Measurements from ENCODE around the gene CDH13.
A peak's percentile ranks its signal among the peaks of the same experiment; 100 is the strongest.

Gene CDH13

GRCh38 chr16:83159049-83159448, 532.3 kb downstream of the CDH13 start:
- DNase-seq (ENCODE audit: low read depth) = no peak
- no peaks in the 10 kb centered on the region for H3K36me3 ChIP-seq (ENCODE audit: control insufficient read depth, insufficient read depth, low read length, severe bottlenecking)
- no peak overlapping the region for H3K4me3 ChIP-seq (ENCODE audit: low read length)
- H3K9me3 ChIP-seq (ENCODE audit: control insufficient read depth, low read length) = no peaks in the 10 kb centered on the region
- no peaks in the 10 kb centered on the region for H3K4me1 ChIP-seq (ENCODE audit: control insufficient read depth, insufficient read depth, low read length)
- H3K27me3 ChIP-seq (replicated peaks; ENCODE audit: control insufficient read depth, insufficient read depth, low read length) = no peaks in the 10 kb centered on the region
- H3K9ac ChIP-seq (ENCODE audit: low read length) = no peak overlapping the region

- no peak overlapping the region for H3K4me3 ChIP-seq (ENCODE audit: low read length)
- H3K4me1 ChIP-seq (ENCODE audit: control insufficient read depth, insufficient read depth, low read length) = no peaks in the 10 kb centered on the region
Observed at GRCh38 chr16:83160287-83161020, 533.7 kb downstream of the CDH13 start.

GRCh38 chr16:83162791-83163190, 536.0 kb downstream of the CDH13 start:
- no peak for DNase-seq (ENCODE audit: low read depth)
- no peak overlapping the region for H3K4me3 ChIP-seq (ENCODE audit: low read length)
- H3K4me1 ChIP-seq (ENCODE audit: control insufficient read depth, insufficient read depth, low read length) = no peaks in the 10 kb centered on the region
- H3K9me3 ChIP-seq (ENCODE audit: control insufficient read depth, low read length) = no peaks in the 10 kb centered on the region
- no peaks in the 10 kb centered on the region for H3K36me3 ChIP-seq (ENCODE audit: control insufficient read depth, insufficient read depth, low read length, severe bottlenecking)
- H3K9ac ChIP-seq (ENCODE audit: low read length) = no peak overlapping the region
- H3K27me3 ChIP-seq (replicated peaks; ENCODE audit: control insufficient read depth, insufficient read depth, low read length) = no peaks in the 10 kb centered on the region

More at GRCh38 chr16:83160287-83161020, 533.7 kb downstream of the CDH13 start:
- Histone ChIP-seq H3K27me3 (replicated peaks; ENCODE audit: control insufficient read depth, insufficient read depth, low read length) (no peaks in the 10 kb centered on the region), H3K9ac (ENCODE audit: low read length) (no peak overlapping the region), H3K9me3 (ENCODE audit: control insufficient read depth, low read length) (no peaks in the 10 kb centered on the region), H3K36me3 (ENCODE audit: control insufficient read depth, insufficient read depth, low read length, severe bottlenecking) (no peaks in the 10 kb centered on the region)
- no peak for DNase-seq (ENCODE audit: low read depth)

GRCh38 chr16:83164816-83165215, 538.0 kb downstream of the CDH13 start:
- H3K9me3 ChIP-seq (ENCODE audit: control insufficient read depth, low read length) = peaks cover 1% of the 10 kb centered on the region
- H3K27me3 ChIP-seq (replicated peaks; ENCODE audit: control insufficient read depth, insufficient read depth, low read length) = no peaks in the 10 kb centered on the region
- no peak for DNase-seq (ENCODE audit: low read depth)
- H3K4me1 ChIP-seq (ENCODE audit: control insufficient read depth, insufficient read depth, low read length) = no peaks in the 10 kb centered on the region
- H3K36me3 ChIP-seq (ENCODE audit: control insufficient read depth, insufficient read depth, low read length, severe bottlenecking) = no peaks in the 10 kb centered on the region
- no peak overlapping the region for H3K9ac ChIP-seq (ENCODE audit: low read length)
- no peak overlapping the region for H3K4me3 ChIP-seq (ENCODE audit: low read length)

- peaks cover 5% of the 10 kb centered on the region for H3K9me3 ChIP-seq (ENCODE audit: control insufficient read depth, low read length)
- no peaks in the 10 kb centered on the region for H3K4me1 ChIP-seq (ENCODE audit: control insufficient read depth, insufficient read depth, low read length)
- H3K27me3 ChIP-seq (replicated peaks; ENCODE audit: control insufficient read depth, insufficient read depth, low read length) = no peaks in the 10 kb centered on the region
- H3K36me3 ChIP-seq (ENCODE audit: control insufficient read depth, insufficient read depth, low read length, severe bottlenecking) = no peaks in the 10 kb centered on the region
- H3K4me3 ChIP-seq (ENCODE audit: low read length) = no peak overlapping the region
- DNase-seq (ENCODE audit: low read depth) = no peak
- no peak overlapping the region for H3K9ac ChIP-seq (ENCODE audit: low read length)
Observed at GRCh38 chr16:83171396-83171795, 544.6 kb downstream of the CDH13 start.

GRCh38 chr16:83174671-83175070, 547.9 kb downstream of the CDH13 start:
- Histone ChIP-seq H3K4me1 (ENCODE audit: control insufficient read depth, insufficient read depth, low read length) (no peaks in the 10 kb centered on the region), H3K36me3 (ENCODE audit: control insufficient read depth, insufficient read depth, low read length, severe bottlenecking) (no peaks in the 10 kb centered on the region), H3K27me3 (replicated peaks; ENCODE audit: control insufficient read depth, insufficient read depth, low read length) (no peaks in the 10 kb centered on the region), H3K9me3 (ENCODE audit: control insufficient read depth, low read length) (peaks cover 5% of the 10 kb centered on the region), H3K9ac (ENCODE audit: low read length) (no peak overlapping the region), H3K4me3 (ENCODE audit: low read length) (no peak overlapping the region)
- no peak for DNase-seq (ENCODE audit: low read depth)

- Histone ChIP-seq H3K4me1 (ENCODE audit: control insufficient read depth, insufficient read depth, low read length) (no peaks in the 10 kb centered on the region), H3K9me3 (ENCODE audit: control insufficient read depth, low read length) (no peaks in the 10 kb centered on the region), H3K4me3 (ENCODE audit: low read length) (no peak overlapping the region), H3K27me3 (replicated peaks; ENCODE audit: control insufficient read depth, insufficient read depth, low read length) (no peaks in the 10 kb centered on the region), H3K36me3 (ENCODE audit: control insufficient read depth, insufficient read depth, low read length, severe bottlenecking) (no peaks in the 10 kb centered on the region), H3K9ac (ENCODE audit: low read length) (no peak overlapping the region)
- DNase-seq (ENCODE audit: low read depth) = no peak
Observed at GRCh38 chr16:83176802-83177201, 550.0 kb downstream of the CDH13 start.

GRCh38 chr16:83185902-83186301, 559.1 kb downstream of the CDH13 start:
- no peak for DNase-seq (ENCODE audit: low read depth)
- H3K4me3 ChIP-seq (ENCODE audit: low read length) = no peak overlapping the region

GRCh38 chr16:83187405-83187804, 560.6 kb downstream of the CDH13 start:
- Histone ChIP-seq H3K4me3 (ENCODE audit: low read length) (no peak overlapping the region), H3K36me3 (ENCODE audit: control insufficient read depth, insufficient read depth, low read length, severe bottlenecking) (no peaks in the 10 kb centered on the region), H3K27me3 (replicated peaks; ENCODE audit: control insufficient read depth, insufficient read depth, low read length) (no peaks in the 10 kb centered on the region), H3K4me1 (ENCODE audit: control insufficient read depth, insufficient read depth, low read length) (no peaks in the 10 kb centered on the region), H3K9ac (ENCODE audit: low read length) (no peak overlapping the region), H3K9me3 (ENCODE audit: control insufficient read depth, low read length) (no peaks in the 10 kb centered on the region)
- peak; percentile 65 for DNase-seq (ENCODE audit: low read depth)

More at GRCh38 chr16:83185902-83186301, 559.1 kb downstream of the CDH13 start:
- Histone ChIP-seq H3K36me3 (ENCODE audit: control insufficient read depth, insufficient read depth, low read length, severe bottlenecking) (no peaks in the 10 kb centered on the region), H3K9ac (ENCODE audit: low read length) (no peak overlapping the region), H3K4me1 (ENCODE audit: control insufficient read depth, insufficient read depth, low read length) (no peaks in the 10 kb centered on the region), H3K27me3 (replicated peaks; ENCODE audit: control insufficient read depth, insufficient read depth, low read length) (no peaks in the 10 kb centered on the region), H3K9me3 (ENCODE audit: control insufficient read depth, low read length) (no peaks in the 10 kb centered on the region)

GRCh38 chr16:83196796-83197195, 570.0 kb downstream of the CDH13 start:
- H3K27me3 ChIP-seq (replicated peaks; ENCODE audit: control insufficient read depth, insufficient read depth, low read length) = no peaks in the 10 kb centered on the region
- no peak overlapping the region for H3K4me3 ChIP-seq (ENCODE audit: low read length)
- no peaks in the 10 kb centered on the region for H3K9me3 ChIP-seq (ENCODE audit: control insufficient read depth, low read length)
- H3K9ac ChIP-seq (ENCODE audit: low read length) = no peak overlapping the region
- H3K36me3 ChIP-seq (ENCODE audit: control insufficient read depth, insufficient read depth, low read length, severe bottlenecking) = no peaks in the 10 kb centered on the region
- H3K4me1 ChIP-seq (ENCODE audit: control insufficient read depth, insufficient read depth, low read length) = no peaks in the 10 kb centered on the region
- no peak for DNase-seq (ENCODE audit: low read depth)

- Histone ChIP-seq H3K36me3 (ENCODE audit: control insufficient read depth, insufficient read depth, low read length, severe bottlenecking) (no peaks in the 10 kb centered on the region), H3K27me3 (replicated peaks; ENCODE audit: control insufficient read depth, insufficient read depth, low read length) (no peaks in the 10 kb centered on the region), H3K9me3 (ENCODE audit: control insufficient read depth, low read length) (no peaks in the 10 kb centered on the region), H3K9ac (ENCODE audit: low read length) (no peak overlapping the region), H3K4me3 (ENCODE audit: low read length) (no peak overlapping the region), H3K4me1 (ENCODE audit: control insufficient read depth, insufficient read depth, low read length) (no peaks in the 10 kb centered on the region)
- no peak for DNase-seq (ENCODE audit: low read depth)
Observed at GRCh38 chr16:83197450-83197849, 570.7 kb downstream of the CDH13 start.

GRCh38 chr16:83198977-83199376, 572.2 kb downstream of the CDH13 start:
- H3K27me3 ChIP-seq (replicated peaks; ENCODE audit: control insufficient read depth, insufficient read depth, low read length) = no peaks in the 10 kb centered on the region
- no peaks in the 10 kb centered on the region for H3K4me1 ChIP-seq (ENCODE audit: control insufficient read depth, insufficient read depth, low read length)
- DNase-seq (ENCODE audit: low read depth) = no peak
- no peaks in the 10 kb centered on the region for H3K36me3 ChIP-seq (ENCODE audit: control insufficient read depth, insufficient read depth, low read length, severe bottlenecking)
- no peak overlapping the region for H3K9ac ChIP-seq (ENCODE audit: low read length)
- no peak overlapping the region for H3K4me3 ChIP-seq (ENCODE audit: low read length)
- no peaks in the 10 kb centered on the region for H3K9me3 ChIP-seq (ENCODE audit: control insufficient read depth, low read length)

Measured in adipocyte (in vitro differentiated cells).